K562 (cell line): ENCODE results near the gene SLC2A2. TPM values are rescaled to one million over a fixed set of nuclear protein-coding genes. Genes with fewer than 3 reads are reported as not detected.

Source experiments
- ATAC-seq: fragments of 200-7000 bp; cut with Tn5 transposase; 3 replicates; pipeline ENCODE4 v1.9.1; 2020; ENCODE audit warnings: moderate library complexity
- BruUV-seq: library from RNA; stranded (reverse); fragments of 400-500 nt; replicated peaks from 2 replicates; lab custom pipeline; 2021; lab: Mats Ljungman, UMichigan
- CTCF ChIA-PET: fragments of 300-600 bp; formaldehyde crosslinking; extraction: SDS; loops from one replicate; lab custom pipeline; 2021; ENCODE audit warnings: low intra/inter-chr PET ratio; lab: Yijun Ruan, JAX
- POLR2A ChIA-PET: fragments of 300-600, 350-650 bp; sonication (Branson Sonifier 250); formaldehyde crosslinking; extraction: SDS; loops from one replicate; lab custom pipeline; 2021; ENCODE audit warnings: antibody characterized with exemption, inconsistent platforms; lab: Yijun Ruan, JAX
- DNase-seq, 4 experiments: peaks; one replicate each; pipeline versions ENCODE4 v3.0.0 to v3.0.0-alpha.2; 2011 to 2018; ENCODE audit warnings: low spot score in 3 of 4, mixed read lengths in 3 of 4; ENCODE audit errors: extremely low read depth in 1 of 4
- FAIRE-seq: peaks from 2 replicates; lab custom pipeline; 2011; peaks lifted over from hg19 to GRCh38; lab: Jason Lieb, UNC
- H2AFZ ChIP-seq: 2 replicates; pipeline ENCODE4 v1.6.0; 2011; ENCODE audit warnings: low read depth, low read length, control low read depth, inconsistent platforms
- H3K27ac ChIP-seq: fragments of 200-600 bp; 3 replicates; pipeline ENCODE4 v1.8.0; 2011; ENCODE audit warnings: low read depth, mild to moderate bottlenecking, control low read depth, inconsistent platforms, low read length, moderate library complexity, mixed read lengths; ENCODE audit errors: extremely low read depth
- H3K27me3 ChIP-seq, 2 experiments: fragments of 300-600 bp in 1 of 2; 2 replicates in 1 of 2; 3 replicates in 1 of 2; pipeline versions ENCODE4 v1.6.0 to v1.8.0; 2011; ENCODE audit warnings: inconsistent platforms in 2 of 2, low read length in 2 of 2, mild to moderate bottlenecking in 1 of 2, mixed read lengths in 1 of 2, moderate library complexity in 1 of 2; ENCODE audit not compliant: control insufficient read depth in 2 of 2, insufficient read depth in 2 of 2
- H3K36me3 ChIP-seq: fragments of 300-600 bp; 3 replicates; pipeline ENCODE4 v1.8.0; 2011; ENCODE audit warnings: mild to moderate bottlenecking, low read length, inconsistent platforms; ENCODE audit not compliant: control insufficient read depth, insufficient read depth
- H3K4me1 ChIP-seq, 2 experiments: fragments of 200-600 bp in 1 of 2; replicated peaks in 1 of 2; 2 replicates in 1 of 2; 3 replicates in 1 of 2; pipeline versions ENCODE4 v1.5.1 to v1.8.0; 2011; ENCODE audit warnings: inconsistent platforms in 2 of 2, low read length in 2 of 2, mild to moderate bottlenecking in 1 of 2, mixed read lengths in 1 of 2, moderate library complexity in 1 of 2; ENCODE audit not compliant: control insufficient read depth in 2 of 2, insufficient read depth in 2 of 2
- H3K4me2 ChIP-seq: 2 replicates; pipeline ENCODE4 v1.6.1; 2011; ENCODE audit warnings: low read length, control low read depth, inconsistent platforms, mixed read lengths; ENCODE audit not compliant: insufficient read depth
- H3K4me3 ChIP-seq: fragments of 200-600 bp; sonication (generic), shearing (Covaris generic); 2 replicates; pipeline ENCODE4 v1.5.1; 2016; ENCODE audit warnings: control low read depth, inconsistent platforms
- H3K79me2 ChIP-seq: fragments of 200-600 bp; 3 replicates; pipeline ENCODE4 v1.8.0; 2011; ENCODE audit warnings: low read length, inconsistent platforms; ENCODE audit not compliant: control insufficient read depth, insufficient read depth
- H3K9ac ChIP-seq, 2 experiments: 2 replicates each; pipeline versions ENCODE4 v1.6.0 to v1.6.1; 2011; ENCODE audit warnings: low read depth in 2 of 2, low read length in 2 of 2, control low read depth in 1 of 2, inconsistent platforms in 1 of 2, mild to moderate bottlenecking in 1 of 2, mixed read lengths in 1 of 2; ENCODE audit not compliant: insufficient read depth in 1 of 2
- H3K9me1 ChIP-seq: one replicate; pipeline ENCODE4 v1.6.0; 2011; ENCODE audit warnings: inconsistent platforms, mild to moderate bottlenecking, low read length, moderate library complexity; ENCODE audit not compliant: control insufficient read depth, insufficient read depth
- H3K9me3 ChIP-seq: replicated peaks from 2 replicates; pipeline ENCODE4 v1.5.1; 2011; ENCODE audit warnings: low read depth, low read length, inconsistent platforms; ENCODE audit not compliant: control insufficient read depth, insufficient read depth
- H4K20me1 ChIP-seq: replicated peaks from 2 replicates; pipeline ENCODE4 v1.6.1; 2011; ENCODE audit warnings: low read length, inconsistent platforms, mixed read lengths; ENCODE audit not compliant: control insufficient read depth, insufficient read depth
- ARID2 ChIP-seq: fragments of 450-650 bp; IDR thresholded peaks from 2 replicates; pipeline ENCODE4 v1.6.1; 2017; ENCODE audit warnings: antibody characterized with exemption, mild to moderate bottlenecking
- CC2D1A ChIP-seq: fragments of 450-650 bp; IDR thresholded peaks from 2 replicates; pipeline ENCODE4 v1.6.1; 2017; ENCODE audit warnings: mild to moderate bottlenecking
- CREM ChIP-seq: IDR thresholded peaks from 2 replicates; pipeline ENCODE4 v1.6.1; 2014; ENCODE audit warnings: antibody characterized with exemption, low read depth
- CTCF ChIP-seq, 3 experiments: IDR thresholded peaks in 2 of 3; conservative IDR thresholded peaks in 1 of 3; 2 replicates each; pipeline ENCODE4 v1.5.1; 2011 to 2012; ENCODE audit warnings: low read length in 3 of 3, mild to moderate bottlenecking in 3 of 3, control low read depth in 2 of 3, improper control_type of control experiment in 1 of 3, inconsistent platforms in 1 of 3, low read depth in 1 of 3, mixed read lengths in 1 of 3, moderate library complexity in 1 of 3; ENCODE audit not compliant: insufficient read depth in 2 of 3
- DEAF1 ChIP-seq: fragments of 450-650 bp; formaldehyde crosslinking; IDR thresholded peaks from 2 replicates; pipeline ENCODE4 v1.4.0; 2020; ENCODE audit warnings: mild to moderate bottlenecking, moderate library complexity
- ELF2 ChIP-seq: fragments of 250-450 bp; sonication (Bioruptor Pico); IDR thresholded peaks from 2 replicates; pipeline ENCODE4 v1.5.0; 2021; ENCODE audit warnings: mild to moderate bottlenecking
- FOXA1 ChIP-seq: fragments of 450-650 bp; IDR thresholded peaks from 2 replicates; pipeline ENCODE4 v1.6.1; 2016; ENCODE audit warnings: mild to moderate bottlenecking, borderline replicate concordance
- FOXP1 ChIP-seq: sonication (generic); formaldehyde crosslinking; IDR thresholded peaks from 2 replicates; pipeline ENCODE4 v1.8.0; 2022; ENCODE audit warnings: mild to moderate bottlenecking, missing genetic modification reagents
- JUND ChIP-seq, 2 experiments: IDR thresholded peaks; 2 replicates in 1 of 2; 3 replicates in 1 of 2; pipeline ENCODE4 v1.6.1; 2011; ENCODE audit warnings: borderline replicate concordance in 2 of 2, low read depth in 2 of 2, low read length in 2 of 2, improper control_type of control experiment in 1 of 2, missing biosample characterization in 1 of 2, missing genetic modification characterization in 1 of 2, missing genetic modification reagents in 1 of 2
- MNT ChIP-seq, 2 experiments: fragments of 450-650 bp; conservative IDR thresholded peaks; 2 replicates each; pipeline ENCODE4 v1.6.1; 2017; ENCODE audit warnings: mild to moderate bottlenecking in 2 of 2, moderate library complexity in 2 of 2
- POLR2G ChIP-seq: fragments of 200-400 bp; formaldehyde crosslinking; IDR thresholded peaks from 2 replicates; pipeline ENCODE4 v1.6.1; 2017; ENCODE audit warnings: low read depth, mild to moderate bottlenecking, antibody characterized with exemption, low read length, moderate library complexity
- PURB ChIP-seq: sonication (generic); formaldehyde crosslinking; IDR thresholded peaks from 2 replicates; pipeline ENCODE4 v1.9.0; 2021; ENCODE audit warnings: low read depth, mild to moderate bottlenecking, missing genetic modification reagents
- RAD51 ChIP-seq: fragments of 450-650 bp; IDR thresholded peaks from 2 replicates; pipeline ENCODE4 v1.7.1; 2016; ENCODE audit warnings: low read depth, mild to moderate bottlenecking, borderline replicate concordance
- SMC3 ChIP-seq: conservative IDR thresholded peaks from 2 replicates; pipeline ENCODE4 v1.6.1; 2011; ENCODE audit warnings: low read depth, low read length, improper control_type of control experiment; ENCODE audit not compliant: insufficient read depth
- STAG1 ChIP-seq: sonication (generic); formaldehyde crosslinking; IDR thresholded peaks from 2 replicates; pipeline ENCODE4 v1.5.0; 2020; ENCODE audit warnings: missing genetic modification reagents, borderline replicate concordance
- ZC3H11A ChIP-seq: IDR thresholded peaks from 2 replicates; pipeline ENCODE4 v1.6.1; 2012; ENCODE audit warnings: low read depth, low read length, improper control_type of control experiment
- WGBS: fragments of 100-300 bp; shearing (Covaris generic); methylation state at CpG from one replicate; pipeline ENCODE4 v1.1.6; 2016; ENCODE audit warnings: low coverage, mixed read lengths; ENCODE audit not compliant: insufficient coverage; ENCODE audit errors: missing lambda C conversion rate; 5-methylcytosine and 5-hydroxymethylcytosine counted together
- in situ Hi-C: fragments of 300-500 bp; cut with MboI; formaldehyde crosslinking; loops from 4 replicates; pipeline ENCODE4 v1.15.0; 2018; ENCODE audit warnings: inconsistent platforms, mixed read lengths
- intact Hi-C: fragments of 100-400 bp; cut with micrococcal nuclease; formaldehyde crosslinking; loops from 2 replicates; pipeline ENCODE4 v1.14.2; 2022
- polyA plus RNA-seq, 8 experiments: library from polyadenylated mRNA; depleted of rRNA in 4 of 8; stranded (reverse) in 5 of 8; unstranded in 3 of 8; fragments of >200 nt; fragmentation: Nextera tagmentation in 2 of 8; fragmentation: Illumina TruSeq in 1 of 8; extraction: Ambion mirVana in 2 of 8; extraction: Trizol in 1 of 8; gene quantifications; 2 replicates each; pipeline versions ENCODE4 v1.2.1 to v1.2.3, GENCODE V29; 2011 to 2014; ENCODE audit warnings: inconsistent platforms in 1 of 8, missing spikeins in 1 of 8
- total RNA-seq, 7 experiments: library from RNA; depleted of rRNA in 6 of 7; stranded (reverse); fragments of >200 nt in 6 of 7; fragmentation: Illumina TruSeq in 2 of 7; extraction: Trizol in 2 of 7; gene quantifications; 2 replicates each; pipeline versions ENCODE4 v1.2.1 to v1.2.3, GENCODE V29; 2011 to 2021; ENCODE audit warnings: low replicate concordance in 1 of 7

Gene SLC2A2
- total and polyA plus RNA-seq, 9 of the 15 experiments (the other 6 are each of a cell fraction or from before 2014, with no cell fraction given) = 0.18 TPM; not detected in 8

- WGBS = 0% methylated on average over 6 of the region's 6 CpGs
- BruUV-seq = no TSS peak
- in situ Hi-C loops (loop anchor here (10.0 kb wide), 1 partner anchor 515 kb away; no protein-coding TSS in a partner anchor), intact Hi-C loops (loop anchor here (1.0 to 10.0 kb wide), 5 partner anchors 88 to 517 kb away; partner anchors contain the start of gene TNIK)
- no peak overlapping the region for H3K9ac ChIP-seq
- H3K27me3 ChIP-seq = 0 out of 5 replicates have a peak, but pooled peaks cover 0 to 2% of the 10 kb centered on the region in 2 experiments
- ATAC-seq (peak; percentile 94), FAIRE-seq (peak; percentile 90), DNase-seq (peak; percentile 27 to 65 (median 45))
- no peaks in the 10 kb centered on the region for H3K79me2 ChIP-seq
- H3K9me3 ChIP-seq = no peaks in the 10 kb centered on the region
- no peaks in the 10 kb centered on the region for H3K4me1 ChIP-seq
- no peak overlapping the region for H3K27ac ChIP-seq
- H2AFZ ChIP-seq = no peak overlapping the region
- CTCF ChIA-PET = interaction anchor here (0.7 to 1.8 kb wide), 4 partner anchors 26 to 722 kb away, joined by 3 to 9 read pairs (median 4); no protein-coding TSS in a partner anchor
- POLR2A ChIA-PET = no interaction called here
- H3K4me2 ChIP-seq = no peak overlapping the region
- H3K9me1 ChIP-seq = no peaks in the 10 kb centered on the region
- H3K4me3 ChIP-seq = no peak overlapping the region
- H4K20me1 ChIP-seq = no peaks in the 10 kb centered on the region
- no peaks in the 10 kb centered on the region for H3K36me3 ChIP-seq
- TF ChIP-seq JUND (IDR thresholded peaks at IDR 0.05; ENCODE audit: borderline replicate concordance, low read depth, low read length) = no peak
- peak; percentile 11; the same call in 1 of the 3 replicates for TF ChIP-seq JUND (tag; IDR thresholded peaks at IDR 0.05; ENCODE audit: borderline replicate concordance, low read depth, low read length)
- 0 out of 2 replicates have a peak, but pooled peaks have one; percentile 36 for TF ChIP-seq ZC3H11A
- peak; percentile 38 for TF ChIP-seq CREM
- peak; percentile 50; the same call in 1 of the 2 replicates for TF ChIP-seq DEAF1 (CRISPR knock-in tag)
- no peak for TF ChIP-seq FOXA1
- peak; percentile 52; the same call in 1 of the 2 replicates for TF ChIP-seq CC2D1A
- no peak for TF ChIP-seq POLR2G
- TF ChIP-seq SMC3 = peak; percentile 86
- TF ChIP-seq ELF2 = no peak
- peak; percentile 72 to 83 (median 78) for TF ChIP-seq CTCF (IDR thresholded peaks at IDR 0.05 in 2 of 3, conservative IDR thresholded peaks at IDR 0.05 in 1 of 3; ENCODE audit: insufficient read depth in 2 of 3, low read depth in 1 of 3, low read length in 3 of 3)
- no peak for TF ChIP-seq FOXP1 (CRISPR knock-in tag)
- 0 out of 2 replicates have a peak, but pooled peaks have one; percentile 10 for TF ChIP-seq RAD51
- no peak for TF ChIP-seq PURB
- TF ChIP-seq MNT (conservative IDR thresholded peaks at IDR 0.05) = 0 out of 4 replicates have a peak, but pooled peaks of 1 of the 2 experiments have one; percentile 24
- peak; percentile 87; the same call in 1 of the 2 replicates for TF ChIP-seq STAG1 (CRISPR knock-in tag)
- peak; percentile 46; the same call in 1 of the 2 replicates for TF ChIP-seq ARID2
Measured at GRCh38 chr3:171049861-171050444, 23.4 kb upstream of the SLC2A2 start.
